KMS-11 (cell line): ENCODE data around the gene STK4.

Source experiments
- H2AFZ ChIP-seq: fragments of 200-600 bp; sonication (generic); 2 replicates; pipeline ENCODE4 v1.6.1; 2016; ENCODE audit warnings: antibody characterized with exemption, mixed run types, low read depth
- H3K27ac ChIP-seq: fragments of 200-600 bp; sonication (generic); 2 replicates; pipeline ENCODE4 v1.6.1; 2016; ENCODE audit warnings: mild to moderate bottlenecking, mixed run types
- H3K27me3 ChIP-seq: fragments of 200-600 bp; sonication (generic); 2 replicates; pipeline ENCODE4 v1.6.1; 2017; ENCODE audit warnings: mild to moderate bottlenecking, low read depth, mixed run types, moderate library complexity; ENCODE audit not compliant: insufficient read depth
- H3K36me3 ChIP-seq: fragments of 200-600 bp; sonication (generic); 2 replicates; pipeline ENCODE4 v1.6.1; 2017; ENCODE audit warnings: mild to moderate bottlenecking, mixed run types; ENCODE audit not compliant: insufficient read depth
- H3K4me1 ChIP-seq: fragments of 200-600 bp; sonication (generic); 2 replicates; pipeline ENCODE4 v1.6.1; 2016; ENCODE audit warnings: mild to moderate bottlenecking, low read depth, mixed run types; ENCODE audit not compliant: poor library complexity, severe bottlenecking
- H3K4me2 ChIP-seq: fragments of 200-600 bp; sonication (generic); 2 replicates; pipeline ENCODE4 v1.7.0; 2016; ENCODE audit warnings: mild to moderate bottlenecking, mixed run types
- H3K4me3 ChIP-seq: fragments of 200-600 bp; sonication (generic); IDR thresholded peaks from 2 replicates; pipeline ENCODE4 v1.6.1; 2017; ENCODE audit warnings: low read depth, low read length, mixed read lengths; ENCODE audit not compliant: insufficient read depth
- H3K79me2 ChIP-seq: fragments of 200-600 bp; sonication (generic); 2 replicates; pipeline ENCODE4 v1.6.1; 2016; ENCODE audit warnings: low read depth, mixed run types; ENCODE audit not compliant: insufficient read depth
- H3K9ac ChIP-seq: fragments of 200-600 bp; sonication (generic); 2 replicates; pipeline ENCODE4 v1.6.1; 2016; ENCODE audit warnings: mild to moderate bottlenecking, mixed run types
- H4K20me1 ChIP-seq: fragments of 200-600 bp; sonication (generic); 2 replicates; pipeline ENCODE4 v1.6.1; 2016; ENCODE audit warnings: mild to moderate bottlenecking, mixed run types; ENCODE audit not compliant: insufficient read depth
- CTCF ChIP-seq: fragments of 200-600 bp; sonication (generic); conservative IDR thresholded peaks from 2 replicates; pipeline ENCODE4 v1.6.1; 2017; ENCODE audit warnings: low read depth, mild to moderate bottlenecking, antibody characterized with exemption, low read length, moderate library complexity, mixed read lengths

Gene STK4

GRCh38 chr20:44970243-44970757, 4.0 kb downstream of the STK4 start:
- H3K27me3 ChIP-seq: no peaks in the 10 kb centered on the region
- no peaks in the 10 kb centered on the region for H4K20me1 ChIP-seq
- H3K27ac ChIP-seq: peak overlapping the region; percentile 69
- no peak overlapping the region for H2AFZ ChIP-seq
- no peak for TF ChIP-seq CTCF
- H3K79me2 ChIP-seq: peaks cover 77% of the 10 kb centered on the region
- peaks cover 21% of the 10 kb centered on the region; the same call in 1 of the 2 replicates for H3K36me3 ChIP-seq
- H3K4me3 ChIP-seq: no peak overlapping the region
- H3K4me2 ChIP-seq: peak overlapping the region; percentile 96
- peaks cover 78% of the 10 kb centered on the region for H3K4me1 ChIP-seq
- H3K9ac ChIP-seq: peak overlapping the region; percentile 26; the same call in 1 of the 2 replicates

- Histone ChIP-seq H3K4me3 (no peak overlapping the region), H3K79me2 (peaks cover 53% of the 10 kb centered on the region), H4K20me1 (no peaks in the 10 kb centered on the region), H2AFZ (no peak overlapping the region), H3K9ac (no peak overlapping the region), H3K4me2 (peak overlapping the region; percentile 96), H3K27ac (peak overlapping the region; percentile 69; the same call in 1 of the 2 replicates), H3K36me3 (peaks cover 21% of the 10 kb centered on the region; the same call in 1 of the 2 replicates), H3K27me3 (no peaks in the 10 kb centered on the region), H3K4me1 (peaks cover 88% of the 10 kb centered on the region)
- TF ChIP-seq CTCF: no peak
Measured at GRCh38 chr20:44973053-44973452, 6.7 kb downstream of the STK4 start.

DNA sequence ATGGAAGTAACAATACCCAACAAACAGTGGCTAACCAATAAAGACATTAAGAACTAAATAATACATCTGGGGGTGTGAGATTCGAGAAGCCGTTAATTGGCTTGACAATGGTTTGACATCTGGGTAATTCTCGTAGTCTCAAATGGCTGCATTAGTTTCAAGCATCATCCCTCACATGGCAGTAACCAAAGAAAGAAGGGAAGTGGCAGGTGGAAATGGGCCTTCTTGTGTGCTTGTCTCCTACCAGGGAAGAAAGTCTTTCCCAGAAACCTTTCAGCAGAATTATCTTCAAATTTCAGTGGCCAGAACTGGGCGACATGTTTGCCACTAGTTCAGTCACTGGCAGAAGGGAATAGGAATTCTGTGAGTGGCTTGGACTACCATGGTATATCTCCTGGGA, 10.4 kb downstream of the STK4 start:
- Histone ChIP-seq H3K4me3 (no peak overlapping the region), H3K4me2 (no peak overlapping the region), H3K79me2 (peaks cover 40% of the 10 kb centered on the region), H3K36me3 (peaks cover 21% of the 10 kb centered on the region; the same call in 1 of the 2 replicates), H3K4me1 (peaks cover 77% of the 10 kb centered on the region), H3K9ac (no peak overlapping the region), H4K20me1 (no peaks in the 10 kb centered on the region), H3K27ac (no peak overlapping the region), H3K27me3 (no peaks in the 10 kb centered on the region), H2AFZ (no peak overlapping the region)
- TF ChIP-seq CTCF: no peak

- H3K4me3 ChIP-seq: no peak overlapping the region
- H3K27ac ChIP-seq: peak overlapping the region; percentile 67
- no peaks in the 10 kb centered on the region for H4K20me1 ChIP-seq
- H3K9ac ChIP-seq: peak overlapping the region; percentile 7
- H2AFZ ChIP-seq: no peak overlapping the region
- H3K36me3 ChIP-seq: peaks cover 6% of the 10 kb centered on the region; the same call in 1 of the 2 replicates
- H3K4me1 ChIP-seq: peaks cover 53% of the 10 kb centered on the region
- no peak for TF ChIP-seq CTCF
- H3K4me2 ChIP-seq: peak overlapping the region; percentile 53
- no peaks in the 10 kb centered on the region for H3K27me3 ChIP-seq
- peaks cover 32% of the 10 kb centered on the region; the same call in 1 of the 2 replicates for H3K79me2 ChIP-seq
Measured at GRCh38 chr20:44979090-44979621, 12.8 kb downstream of the STK4 start.
